ENCODE results near the gene PNLIPRP2.

Gene PNLIPRP2

GRCh38 chr10:116655568-116655967 lies 34.8 kb downstream of the PNLIPRP2 start:
- DNase-seq (ENCODE audit: low read depth, low spot score) = no peak

GRCh38 chr10:116656044-116656443 lies 35.3 kb downstream of the PNLIPRP2 start:
- no peaks in the 10 kb centered on the region for H3K9me3 ChIP-seq (ENCODE audit: insufficient read depth, low read length)
- no peak for DNase-seq (ENCODE audit: low read depth, low spot score)
- no peak overlapping the region for H3K4me3 ChIP-seq (ENCODE audit: insufficient read length, low read depth)
- no peaks in the 10 kb centered on the region for H3K27me3 ChIP-seq (ENCODE audit: insufficient read depth, insufficient read length)
- H3K9ac ChIP-seq (ENCODE audit: insufficient read length, low read depth) = no peak overlapping the region
- TF ChIP-seq SUZ12 (IDR thresholded peaks at IDR 0.05; ENCODE audit: extremely low read depth, insufficient read depth, insufficient read length) (no peak), ZNF274 (IDR thresholded peaks at IDR 0.05; ENCODE audit: low read depth, low read length) (no peak), YY1 (IDR thresholded peaks at IDR 0.05; ENCODE audit: insufficient read depth, insufficient read length) (no peak)
- H3K36me3 ChIP-seq (ENCODE audit: insufficient read depth, insufficient read length, low read length) = no peaks in the 10 kb centered on the region
- no peaks in the 10 kb centered on the region for H3K4me1 ChIP-seq (ENCODE audit: insufficient read depth, insufficient read length)

More at GRCh38 chr10:116655568-116655967, 34.8 kb downstream of the PNLIPRP2 start:
- Histone ChIP-seq H3K36me3 (ENCODE audit: insufficient read depth, insufficient read length, low read length) (no peaks in the 10 kb centered on the region), H3K9me3 (ENCODE audit: insufficient read depth, low read length) (no peaks in the 10 kb centered on the region), H3K9ac (ENCODE audit: insufficient read length, low read depth) (no peak overlapping the region), H3K4me3 (ENCODE audit: insufficient read length, low read depth) (no peak overlapping the region), H3K4me1 (ENCODE audit: insufficient read depth, insufficient read length) (no peaks in the 10 kb centered on the region), H3K27me3 (ENCODE audit: insufficient read depth, insufficient read length) (no peaks in the 10 kb centered on the region)
- no peak for TF ChIP-seq SUZ12 (IDR thresholded peaks at IDR 0.05; ENCODE audit: extremely low read depth, insufficient read depth, insufficient read length)
- no peak for TF ChIP-seq YY1 (IDR thresholded peaks at IDR 0.05; ENCODE audit: insufficient read depth, insufficient read length)
- no peak for TF ChIP-seq ZNF274 (IDR thresholded peaks at IDR 0.05; ENCODE audit: low read depth, low read length)

DNA sequence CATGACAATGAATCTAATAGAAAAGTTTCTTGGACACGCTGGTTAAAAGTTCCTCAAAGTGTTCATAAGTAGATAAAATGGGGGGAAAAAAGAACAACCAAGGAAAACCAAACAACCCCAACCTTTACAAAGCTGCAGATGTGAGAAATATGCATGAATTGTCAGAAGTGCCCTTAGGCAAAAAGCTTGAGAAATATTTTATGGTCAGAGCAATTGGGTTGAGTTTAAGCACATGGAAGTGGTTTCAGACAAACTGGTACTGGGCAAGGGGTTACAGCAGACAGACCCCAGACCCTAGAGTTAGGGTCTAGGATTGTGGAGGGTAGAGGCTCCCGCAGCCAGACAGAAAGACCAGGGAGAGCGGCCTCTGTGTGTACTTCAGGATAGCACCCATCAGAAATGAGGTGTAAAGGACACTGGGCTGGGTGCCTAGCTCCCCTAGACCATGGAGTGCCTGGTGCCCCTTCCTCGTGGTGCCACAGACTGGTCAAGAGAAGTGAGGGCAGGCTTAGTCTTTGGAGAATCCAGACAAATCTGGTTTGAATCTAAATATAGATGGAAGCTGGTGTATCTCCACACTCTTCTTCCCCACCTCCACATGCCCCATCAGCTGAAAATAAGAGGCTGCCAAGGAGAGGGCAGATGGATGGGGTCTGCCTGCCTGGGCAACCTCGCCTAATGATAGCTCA lies 37.3 kb downstream of the PNLIPRP2 start:
- H3K27me3 ChIP-seq (ENCODE audit: insufficient read depth, insufficient read length) = no peaks in the 10 kb centered on the region
- no peaks in the 10 kb centered on the region for H3K36me3 ChIP-seq (ENCODE audit: insufficient read depth, insufficient read length, low read length)
- H3K9ac ChIP-seq (ENCODE audit: insufficient read length, low read depth) = no peak overlapping the region
- no peaks in the 10 kb centered on the region for H3K4me1 ChIP-seq (ENCODE audit: insufficient read depth, insufficient read length)
- no peak overlapping the region for H3K4me3 ChIP-seq (ENCODE audit: insufficient read length, low read depth)
- H3K9me3 ChIP-seq (ENCODE audit: insufficient read depth, low read length) = no peaks in the 10 kb centered on the region
- DNase-seq (ENCODE audit: low read depth, low spot score) = no peak
- TF ChIP-seq YY1 (IDR thresholded peaks at IDR 0.05; ENCODE audit: insufficient read depth, insufficient read length) (no peak), SUZ12 (IDR thresholded peaks at IDR 0.05; ENCODE audit: extremely low read depth, insufficient read depth, insufficient read length) (no peak), ZNF274 (IDR thresholded peaks at IDR 0.05; ENCODE audit: low read depth, low read length) (no peak)

DNA sequence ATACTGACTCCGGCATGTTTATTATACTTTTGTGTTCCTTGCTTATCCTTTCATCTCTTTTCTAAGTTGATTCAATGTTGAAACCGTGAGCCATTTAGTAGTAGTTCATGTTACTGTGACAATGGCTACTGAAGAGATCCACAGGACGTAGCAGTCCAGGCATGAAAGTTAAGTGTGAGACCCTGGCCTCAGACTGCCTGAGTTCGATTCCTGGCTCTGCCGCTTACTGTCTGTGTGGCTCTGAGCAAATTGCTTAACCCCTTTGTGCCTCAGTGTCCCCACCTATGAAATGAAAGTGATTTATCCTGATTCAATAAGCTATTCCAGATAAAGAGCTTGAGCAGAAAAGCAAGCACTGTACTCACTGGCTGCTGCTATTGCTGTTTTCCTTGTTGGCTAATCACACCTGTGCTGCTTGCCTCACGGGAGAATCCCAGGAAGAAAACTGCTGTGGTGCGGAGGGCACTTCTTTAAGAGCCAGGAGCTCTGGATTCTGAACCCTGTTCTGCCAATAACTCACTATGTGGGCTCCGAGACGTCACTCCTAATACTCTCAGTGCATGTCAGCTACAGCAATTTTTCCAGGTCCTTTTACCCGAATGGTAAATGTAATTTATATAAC lies 38.4 kb downstream of the PNLIPRP2 start:
- no peak overlapping the region for H3K4me3 ChIP-seq (ENCODE audit: insufficient read length, low read depth)
- no peak for TF ChIP-seq SUZ12 (IDR thresholded peaks at IDR 0.05; ENCODE audit: extremely low read depth, insufficient read depth, insufficient read length)
- no peak for TF ChIP-seq ZNF274 (IDR thresholded peaks at IDR 0.05; ENCODE audit: low read depth, low read length)
- no peak for TF ChIP-seq YY1 (IDR thresholded peaks at IDR 0.05; ENCODE audit: insufficient read depth, insufficient read length)
- DNase-seq (ENCODE audit: low read depth, low spot score) = no peak

GRCh38 chr10:116660860-116661259 lies 40.1 kb downstream of the PNLIPRP2 start:
- Histone ChIP-seq H3K9ac (ENCODE audit: insufficient read length, low read depth) (no peak overlapping the region), H3K27me3 (ENCODE audit: insufficient read depth, insufficient read length) (no peaks in the 10 kb centered on the region), H3K36me3 (ENCODE audit: insufficient read depth, insufficient read length, low read length) (peaks cover 5% of the 10 kb centered on the region), H3K4me3 (ENCODE audit: insufficient read length, low read depth) (no peak overlapping the region), H3K9me3 (ENCODE audit: insufficient read depth, low read length) (no peaks in the 10 kb centered on the region), H3K4me1 (ENCODE audit: insufficient read depth, insufficient read length) (peaks cover 3% of the 10 kb centered on the region)
- no peak for DNase-seq (ENCODE audit: low read depth, low spot score)
- TF ChIP-seq SUZ12 (IDR thresholded peaks at IDR 0.05; ENCODE audit: extremely low read depth, insufficient read depth, insufficient read length) (no peak), ZNF274 (IDR thresholded peaks at IDR 0.05; ENCODE audit: low read depth, low read length) (no peak)

More for the DNA sequence above, 38.4 kb downstream of the PNLIPRP2 start:
- Histone ChIP-seq H3K36me3 (ENCODE audit: insufficient read depth, insufficient read length, low read length) (peaks cover 5% of the 10 kb centered on the region), H3K27me3 (ENCODE audit: insufficient read depth, insufficient read length) (no peaks in the 10 kb centered on the region), H3K9me3 (ENCODE audit: insufficient read depth, low read length) (no peaks in the 10 kb centered on the region), H3K9ac (ENCODE audit: insufficient read length, low read depth) (no peak overlapping the region), H3K4me1 (ENCODE audit: insufficient read depth, insufficient read length) (no peaks in the 10 kb centered on the region)

- TF ChIP-seq SUZ12 (IDR thresholded peaks at IDR 0.05; ENCODE audit: extremely low read depth, insufficient read depth, insufficient read length) = no peak
- TF ChIP-seq ZNF274 (IDR thresholded peaks at IDR 0.05; ENCODE audit: low read depth, low read length) = no peak
- no peak for TF ChIP-seq YY1 (IDR thresholded peaks at IDR 0.05; ENCODE audit: insufficient read depth, insufficient read length)
- no peaks in the 10 kb centered on the region; the same call in 1 of the 2 replicates for H3K9me3 ChIP-seq (ENCODE audit: insufficient read depth, low read length)
- H3K27me3 ChIP-seq (ENCODE audit: insufficient read depth, insufficient read length) = no peaks in the 10 kb centered on the region
- DNase-seq (ENCODE audit: low read depth, low spot score) = no peak
- H3K4me3 ChIP-seq (ENCODE audit: insufficient read length, low read depth) = no peak overlapping the region
- H3K9ac ChIP-seq (ENCODE audit: insufficient read length, low read depth) = no peak overlapping the region
- peaks cover 3% of the 10 kb centered on the region for H3K4me1 ChIP-seq (ENCODE audit: insufficient read depth, insufficient read length)
- H3K36me3 ChIP-seq (ENCODE audit: insufficient read depth, insufficient read length, low read length) = peaks cover 14% of the 10 kb centered on the region
These were observed 42.6 kb downstream of the PNLIPRP2 start for GRCh38 chr10:116663342-116663741.

GRCh38 chr10:116664631-116665030 lies 43.9 kb downstream of the PNLIPRP2 start:
- TF ChIP-seq SUZ12 (IDR thresholded peaks at IDR 0.05; ENCODE audit: extremely low read depth, insufficient read depth, insufficient read length) (no peak), YY1 (IDR thresholded peaks at IDR 0.05; ENCODE audit: insufficient read depth, insufficient read length) (no peak), ZNF274 (IDR thresholded peaks at IDR 0.05; ENCODE audit: low read depth, low read length) (no peak)
- no peaks in the 10 kb centered on the region; the same call in 1 of the 2 replicates for H3K9me3 ChIP-seq (ENCODE audit: insufficient read depth, low read length)

More at GRCh38 chr10:116664631-116665030, 43.9 kb downstream of the PNLIPRP2 start:
- Histone ChIP-seq H3K36me3 (ENCODE audit: insufficient read depth, insufficient read length, low read length) (peaks cover 16% of the 10 kb centered on the region), H3K9ac (ENCODE audit: insufficient read length, low read depth) (no peak overlapping the region), H3K4me1 (ENCODE audit: insufficient read depth, insufficient read length) (peaks cover 3% of the 10 kb centered on the region), H3K27me3 (ENCODE audit: insufficient read depth, insufficient read length) (no peaks in the 10 kb centered on the region), H3K4me3 (ENCODE audit: insufficient read length, low read depth) (no peak overlapping the region)
- no peak for DNase-seq (ENCODE audit: low read depth, low spot score)

Data from NT2/D1 (cell line).